Ascending aorta (tissue), 2 donors: ENCODE measurements around the gene ABLIM2. TPM values are rescaled to one million over a fixed set of nuclear protein-coding genes. Genes with fewer than 3 reads are reported as not detected.

Experiments used
- DNase-seq, 2 donors: peaks; one replicate each; pipeline ENCODE4 v3.0.0-alpha.2; 2019; ENCODE audit warnings: low spot score in 2 of 2
- H3K27ac ChIP-seq, 2 donors: fragments of 200-600 bp; sonication (generic); one replicate each; pipeline ENCODE4 v1.5.1; 2016 to 2017; ENCODE audit warnings: mild to moderate bottlenecking in 1 of 2
- H3K27me3 ChIP-seq: fragments of 200-600 bp; sonication (generic); one replicate; pipeline ENCODE4 v1.5.1; 2017
- H3K36me3 ChIP-seq, 2 donors: fragments of 200-600 bp; sonication (generic); one replicate each; pipeline ENCODE4 v1.5.1; 2016
- H3K4me1 ChIP-seq, 2 donors: fragments of 200-600 bp; sonication (generic); one replicate each; pipeline ENCODE4 v1.5.1; 2016 to 2017; ENCODE audit warnings: mild to moderate bottlenecking in 1 of 2
- H3K4me3 ChIP-seq, 2 donors: fragments of 200-600 bp; sonication (generic); one replicate each; pipeline ENCODE4 v1.5.1; 2016 to 2017; ENCODE audit warnings: mild to moderate bottlenecking in 1 of 2
- H3K9me3 ChIP-seq, 2 donors: fragments of 200-600 bp; sonication (generic); one replicate each; pipeline ENCODE4 v1.5.1; 2016
- CTCF ChIP-seq, 3 experiments: fragments of 200-600 bp in 2 of 3; fragments of 450-650 bp in 1 of 3; sonication (generic) in 2 of 3; IDR thresholded peaks; one replicate each; pipeline ENCODE4 v1.5.1; 2016 to 2019; ENCODE audit warnings: antibody characterized with exemption in 3 of 3, mild to moderate bottlenecking in 1 of 3, moderate library complexity in 1 of 3
- intact Hi-C: fragments of 100-400 bp; cut with DNase I; formaldehyde crosslinking; loops from one replicate; pipeline ENCODE4 v1.15.1; 2023
- total RNA-seq: library from RNA; depleted of rRNA; stranded (reverse); fragments of >200 nt; gene quantifications from one replicate; pipeline ENCODE4 v1.1.0, GENCODE V29; 2016

ABLIM2 gene
- total RNA-seq, 1 donor from 2014 or later: 30.8 TPM

GRCh38 chr4:8079031-8079885 lies 79.4 kb downstream of the ABLIM2 start:
- TF ChIP-seq CTCF (IDR thresholded peaks at IDR 0.05): no peak
- intact Hi-C loops: no loop called here
- Histone ChIP-seq H3K9me3 (no peaks in the 10 kb centered on the region), H3K4me3 (no peak overlapping the region), H3K27me3 (no peaks in the 10 kb centered on the region), H3K4me1 (no peaks in the 10 kb centered on the region), H3K27ac (no peak overlapping the region), H3K36me3 (peaks cover 0 to 8% of the 10 kb centered on the region in 2 donors)
- DNase-seq: no peak

- Histone ChIP-seq H3K27ac (no peak overlapping the region), H3K4me3 (no peak overlapping the region), H3K4me1 (no peaks in the 10 kb centered on the region), H3K36me3 (peaks cover 0 to 8% of the 10 kb centered on the region in 2 donors), H3K9me3 (no peaks in the 10 kb centered on the region), H3K27me3 (no peaks in the 10 kb centered on the region)
- intact Hi-C loops: no loop called here
- TF ChIP-seq CTCF (IDR thresholded peaks at IDR 0.05): no peak
- DNase-seq: no peak
These were observed 80.0 kb downstream of the ABLIM2 start for GRCh38 chr4:8078610-8079015.

GRCh38 chr4:8078109-8078494 lies 80.5 kb downstream of the ABLIM2 start:
- Histone ChIP-seq H3K36me3 (peaks cover 0 to 8% of the 10 kb centered on the region in 2 donors), H3K27me3 (no peaks in the 10 kb centered on the region), H3K4me3 (no peak overlapping the region), H3K9me3 (no peaks in the 10 kb centered on the region), H3K27ac (no peak overlapping the region), H3K4me1 (no peaks in the 10 kb centered on the region)
- intact Hi-C loops: no loop called here
- no peak for DNase-seq
- TF ChIP-seq CTCF (IDR thresholded peaks at IDR 0.05): no peak

- no peak for DNase-seq
- H3K4me1 ChIP-seq: no peaks in the 10 kb centered on the region
- TF ChIP-seq CTCF (IDR thresholded peaks at IDR 0.05): no peak
- no peaks in the 10 kb centered on the region for H3K27me3 ChIP-seq
- H3K27ac ChIP-seq: no peak overlapping the region
- peaks cover 0 to 8% of the 10 kb centered on the region in 2 donors for H3K36me3 ChIP-seq
- no peak overlapping the region for H3K4me3 ChIP-seq
- H3K9me3 ChIP-seq: no peaks in the 10 kb centered on the region
- intact Hi-C loops: no loop called here
These were observed 81.2 kb downstream of the ABLIM2 start for GRCh38 chr4:8077181-8078108.

GRCh38 chr4:8076023-8076422 lies 82.6 kb downstream of the ABLIM2 start:
- intact Hi-C loops: no loop called here
- Histone ChIP-seq H3K4me3 (no peak overlapping the region), H3K36me3 (peaks cover 0 to 8% of the 10 kb centered on the region in 2 donors), H3K27me3 (no peaks in the 10 kb centered on the region), H3K9me3 (no peaks in the 10 kb centered on the region), H3K27ac (no peak overlapping the region), H3K4me1 (no peaks in the 10 kb centered on the region)
- no peak for DNase-seq
- TF ChIP-seq CTCF (IDR thresholded peaks at IDR 0.05): no peak
